GM19372 (cell line): ENCODE measurements around the gene PRR19.

Experiments
- ATAC-seq: cut with Tn5 transposase; IDR thresholded peaks from one replicate; pipeline ENCODE4 v1.9.1; 2021; ENCODE audit warnings: mild to moderate bottlenecking, low read depth, moderate library complexity; ENCODE audit not compliant: unreplicated experiment

PRR19 gene

GRCh38 chr19:42281827-42282762 lies 19.8 kb upstream of the PRR19 start:
- ATAC-seq: no peak

- no peak for ATAC-seq
Measured at GRCh38 chr19:42282819-42283187, 19.1 kb upstream of the PRR19 start.

GRCh38 chr19:42283188-42284065 lies 18.5 kb upstream of the PRR19 start:
- peak; percentile 49 for ATAC-seq

GRCh38 chr19:42284066-42284501 lies 17.8 kb upstream of the PRR19 start:
- peak; percentile 41 for ATAC-seq

- ATAC-seq: no peak
Measured at GRCh38 chr19:42284591-42285341, 17.2 kb upstream of the PRR19 start.

GRCh38 chr19:42285541-42285941 lies 16.4 kb upstream of the PRR19 start:
- no peak for ATAC-seq

- no peak for ATAC-seq
Measured at GRCh38 chr19:42285988-42286348, 16.0 kb upstream of the PRR19 start.

- ATAC-seq: no peak
Measured at GRCh38 chr19:42286349-42287016, 15.4 kb upstream of the PRR19 start.

GRCh38 chr19:42287017-42287826 lies 14.7 kb upstream of the PRR19 start:
- no peak for ATAC-seq

GRCh38 chr19:42287827-42288107 lies 14.2 kb upstream of the PRR19 start:
- ATAC-seq: no peak

GRCh38 chr19:42288387-42288786 lies 13.5 kb upstream of the PRR19 start:
- ATAC-seq: no peak

- ATAC-seq: no peak
Measured at GRCh38 chr19:42288881-42289555, 12.9 kb upstream of the PRR19 start.

GRCh38 chr19:42289556-42290041 lies 12.3 kb upstream of the PRR19 start:
- ATAC-seq: no peak

GRCh38 chr19:42290136-42290522 lies 11.8 kb upstream of the PRR19 start:
- no peak for ATAC-seq

- no peak for ATAC-seq
Measured at GRCh38 chr19:42290523-42291434, 11.2 kb upstream of the PRR19 start.

GRCh38 chr19:42291435-42291810 lies 10.5 kb upstream of the PRR19 start:
- no peak for ATAC-seq

- ATAC-seq: no peak
Measured at GRCh38 chr19:42292042-42292960, 9.6 kb upstream of the PRR19 start.
